Liver (tissue), 9 donors: ENCODE measurements around the gene SLC26A9. TPM values are rescaled to one million over a fixed set of nuclear protein-coding genes. Genes with fewer than 3 reads are reported as not detected.
A peak's percentile ranks its signal among the peaks of the same experiment; 100 is the strongest.

Experiments used
- DNase-seq: peaks from one replicate; pipeline ENCODE4 v3.0.0-alpha.2; 2017; ENCODE audit warnings: low spot score
- H3K27ac ChIP-seq, 2 donors: one replicate each; pipeline ENCODE4 v1.7.0; 2013; ENCODE audit warnings: inconsistent platforms in 2 of 2, low read length in 2 of 2, control low read depth in 1 of 2, low read depth in 1 of 2, mild to moderate bottlenecking in 1 of 2
- H3K27me3 ChIP-seq, 4 donors: one replicate each; pipeline versions ENCODE4 v1.6.1 to v1.7.0; 2013; ENCODE audit warnings: low read length in 3 of 4, inconsistent platforms in 1 of 4, mild to moderate bottlenecking in 1 of 4, moderate library complexity in 1 of 4; ENCODE audit not compliant: control insufficient read depth in 4 of 4, insufficient read depth in 4 of 4
- H3K36me3 ChIP-seq, 4 donors: one replicate each; pipeline versions ENCODE4 v1.6.1 to v1.7.0; 2013; ENCODE audit warnings: low read length in 3 of 4, mild to moderate bottlenecking in 3 of 4, low read depth in 1 of 4, moderate library complexity in 1 of 4; ENCODE audit not compliant: control insufficient read depth in 4 of 4, insufficient read depth in 3 of 4
- H3K4me1 ChIP-seq, 4 donors: one replicate each; pipeline versions ENCODE4 v1.6.1 to v1.7.0; 2013; ENCODE audit warnings: low read length in 3 of 4, mild to moderate bottlenecking in 3 of 4, moderate library complexity in 1 of 4; ENCODE audit not compliant: control insufficient read depth in 4 of 4, insufficient read depth in 4 of 4
- H3K4me3 ChIP-seq, 3 donors: one replicate each; pipeline versions ENCODE4 v1.6.1 to v1.7.0; 2013; ENCODE audit warnings: low read length in 3 of 3, control low read depth in 1 of 3, low read depth in 1 of 3, mild to moderate bottlenecking in 1 of 3
- H3K9ac ChIP-seq, 2 donors: one replicate each; pipeline ENCODE4 v1.7.0; 2013; ENCODE audit warnings: low read length in 2 of 2, mild to moderate bottlenecking in 2 of 2, moderate library complexity in 2 of 2, control low read depth in 1 of 2, low read depth in 1 of 2
- H3K9me3 ChIP-seq, 4 donors: one replicate each; pipeline versions ENCODE4 v1.6.1 to v1.7.0; 2013; ENCODE audit warnings: low read length in 3 of 4; ENCODE audit not compliant: control insufficient read depth in 4 of 4
- EGR1 ChIP-seq, 2 donors: IDR thresholded peaks; 2 replicates each; pipeline ENCODE4 v1.6.1; 2016 to 2018; ENCODE audit warnings: antibody characterized with exemption in 2 of 2, low read depth in 2 of 2
- FOXA1 ChIP-seq: IDR thresholded peaks from 2 replicates; pipeline ENCODE4 v1.6.1; 2016; ENCODE audit warnings: antibody characterized with exemption
- FOXA2 ChIP-seq: IDR thresholded peaks from 2 replicates; pipeline ENCODE4 v1.6.1; 2016; ENCODE audit warnings: antibody characterized with exemption
- GABPA ChIP-seq, 2 donors: IDR thresholded peaks in 1 of 2; conservative IDR thresholded peaks in 1 of 2; 2 replicates each; pipeline ENCODE4 v1.6.1; 2016; ENCODE audit warnings: antibody characterized with exemption in 2 of 2, mild to moderate bottlenecking in 1 of 2, moderate library complexity in 1 of 2
- HNF4A ChIP-seq, 2 donors: conservative IDR thresholded peaks; 2 replicates each; pipeline ENCODE4 v1.6.1; 2016; ENCODE audit warnings: antibody characterized with exemption in 2 of 2, mild to moderate bottlenecking in 2 of 2
- HNF4G ChIP-seq: IDR thresholded peaks from 2 replicates; pipeline ENCODE4 v1.6.1; 2016; ENCODE audit warnings: antibody characterized with exemption
- NR2F2 ChIP-seq: IDR thresholded peaks from 2 replicates; pipeline ENCODE4 v1.6.1; 2016; ENCODE audit warnings: antibody characterized with exemption
- RAD21 ChIP-seq, 2 donors: IDR thresholded peaks; 2 replicates each; pipeline ENCODE4 v1.6.1; 2016; ENCODE audit warnings: antibody characterized with exemption in 2 of 2, mild to moderate bottlenecking in 2 of 2
- RXRA ChIP-seq, 2 donors: IDR thresholded peaks; 2 replicates each; pipeline ENCODE4 v1.6.1; 2017 to 2018; ENCODE audit warnings: antibody characterized with exemption in 2 of 2, mild to moderate bottlenecking in 1 of 2
- SP1 ChIP-seq: IDR thresholded peaks from 2 replicates; pipeline ENCODE4 v1.6.1; 2018; ENCODE audit warnings: antibody characterized with exemption, mild to moderate bottlenecking
- YY1 ChIP-seq: IDR thresholded peaks from 2 replicates; pipeline ENCODE4 v1.6.1; 2016; ENCODE audit warnings: antibody characterized with exemption, mild to moderate bottlenecking
- WGBS: extraction: QIAGEN DNeasy Blood & Tissue Kit; methylation state at CpG from one replicate; pipeline ENCODE4 v1.1.7; 2013; 5-methylcytosine and 5-hydroxymethylcytosine counted together
- polyA plus RNA-seq, 2 donors: library from polyadenylated mRNA; stranded (reverse) in 1 of 2; unstranded in 1 of 2; fragments of 200-250 nt in 1 of 2; fragments of >200 nt in 1 of 2; fragmentation: Nextera tagmentation in 1 of 2; extraction: Ambion mirVana in 1 of 2; gene quantifications; one replicate each; pipeline versions ENCODE4 v1.2.1 to v1.2.3, GENCODE V29; 2013 to 2015
- total RNA-seq, 2 donors: library from RNA; depleted of rRNA; stranded (reverse); fragments of >200 nt; gene quantifications; one replicate each; pipeline ENCODE4 v1.2.3, GENCODE V29; 2014
- TF ChIP-seq, protein P1 (sequence below): IDR thresholded peaks from 2 replicates; pipeline ENCODE4 v1.6.1; 2016; ENCODE audit warnings: antibody characterized with exemption
- TF ChIP-seq, protein P2 (sequence below): fragments of 150-350 bp; IDR thresholded peaks from 2 replicates; pipeline ENCODE4 v1.5.1; 2017; ENCODE audit warnings: improper control_type of control experiment, low read depth, low read length; ENCODE audit not compliant: missing input control
- TF ChIP-seq, protein P3 (sequence below): IDR thresholded peaks from 2 replicates; pipeline ENCODE4 v1.6.1; 2016; ENCODE audit warnings: antibody characterized with exemption
- donor health status: healthy.
- donor health status: healthy.
- donor health status: healthy.
- donor health status: healthy.
- donor health status: healthy.

Gene SLC26A9
- total and polyA plus RNA-seq, 4 donors: not detected

DNA sequence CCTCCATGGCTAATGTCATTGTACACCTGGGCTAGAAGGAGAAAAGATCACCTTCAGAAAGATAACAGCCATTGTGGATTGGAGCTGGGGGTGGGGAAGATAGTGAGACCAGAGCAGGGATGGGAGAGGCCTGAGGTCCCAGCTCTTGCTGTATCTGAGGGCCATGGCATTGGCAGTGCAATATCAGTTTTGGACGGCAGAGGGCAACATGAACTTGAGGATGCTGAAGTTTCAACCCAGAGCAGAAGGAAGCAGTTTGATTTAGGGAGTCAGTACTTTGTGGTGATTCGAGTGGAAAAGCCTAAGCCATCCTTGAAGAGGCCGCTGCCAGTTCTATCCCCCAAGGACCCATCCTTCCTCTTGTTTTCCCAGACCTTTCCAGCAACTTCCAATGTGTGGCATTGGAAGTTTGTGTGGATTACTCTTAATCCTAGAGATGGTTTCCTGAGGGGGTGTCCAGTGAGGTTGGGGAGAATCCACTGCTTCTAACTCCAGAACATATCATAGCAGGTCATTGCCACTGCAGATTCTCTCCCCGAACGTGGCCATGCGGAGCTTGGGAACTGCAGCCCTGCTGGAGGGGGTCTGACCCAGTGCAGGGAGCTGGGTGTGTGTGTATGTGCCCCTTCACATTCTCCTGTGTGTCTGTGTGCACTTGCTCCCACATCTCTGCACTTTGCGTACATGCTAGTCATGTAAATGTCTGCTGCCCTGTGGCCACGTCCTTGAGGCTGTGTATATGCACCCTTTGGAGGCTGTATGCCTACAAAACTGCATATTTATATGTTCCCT is 24.1 kb downstream of the SLC26A9 start:
- DNase-seq: peak; percentile 79
- Histone ChIP-seq H3K4me3 (no peak overlapping the region), H3K27ac (no peak overlapping the region), H3K9me3 (no peaks in the 10 kb centered on the region), H3K27me3 (no peaks in the 10 kb centered on the region), H3K36me3 (no peaks in the 10 kb centered on the region), H3K9ac (no peak overlapping the region), H3K4me1 (no peaks in the 10 kb centered on the region)
- TF ChIP-seq RAD21 (IDR thresholded peaks at IDR 0.05) (peak; percentile 94 to 95), EGR1 (IDR thresholded peaks at IDR 0.05; ENCODE audit: low read depth in 2 of 2) (no peak), YY1 (no peak), FOXA2 (no peak), HNF4A (conservative IDR thresholded peaks at IDR 0.05) (no peak), GABPA (IDR thresholded peaks at IDR 0.05 in 1 of 2, conservative IDR thresholded peaks at IDR 0.05 in 1 of 2) (no peak), FOXA1 (no peak)
- TF ChIP-seq, protein P1, sequence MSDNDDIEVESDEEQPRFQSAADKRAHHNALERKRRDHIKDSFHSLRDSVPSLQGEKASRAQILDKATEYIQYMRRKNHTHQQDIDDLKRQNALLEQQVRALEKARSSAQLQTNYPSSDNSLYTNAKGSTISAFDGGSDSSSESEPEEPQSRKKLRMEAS: no peak
- TF ChIP-seq, protein P2, sequence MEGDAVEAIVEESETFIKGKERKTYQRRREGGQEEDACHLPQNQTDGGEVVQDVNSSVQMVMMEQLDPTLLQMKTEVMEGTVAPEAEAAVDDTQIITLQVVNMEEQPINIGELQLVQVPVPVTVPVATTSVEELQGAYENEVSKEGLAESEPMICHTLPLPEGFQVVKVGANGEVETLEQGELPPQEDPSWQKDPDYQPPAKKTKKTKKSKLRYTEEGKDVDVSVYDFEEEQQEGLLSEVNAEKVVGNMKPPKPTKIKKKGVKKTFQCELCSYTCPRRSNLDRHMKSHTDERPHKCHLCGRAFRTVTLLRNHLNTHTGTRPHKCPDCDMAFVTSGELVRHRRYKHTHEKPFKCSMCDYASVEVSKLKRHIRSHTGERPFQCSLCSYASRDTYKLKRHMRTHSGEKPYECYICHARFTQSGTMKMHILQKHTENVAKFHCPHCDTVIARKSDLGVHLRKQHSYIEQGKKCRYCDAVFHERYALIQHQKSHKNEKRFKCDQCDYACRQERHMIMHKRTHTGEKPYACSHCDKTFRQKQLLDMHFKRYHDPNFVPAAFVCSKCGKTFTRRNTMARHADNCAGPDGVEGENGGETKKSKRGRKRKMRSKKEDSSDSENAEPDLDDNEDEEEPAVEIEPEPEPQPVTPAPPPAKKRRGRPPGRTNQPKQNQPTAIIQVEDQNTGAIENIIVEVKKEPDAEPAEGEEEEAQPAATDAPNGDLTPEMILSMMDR: peak; percentile 97
- TF ChIP-seq, protein P3, sequence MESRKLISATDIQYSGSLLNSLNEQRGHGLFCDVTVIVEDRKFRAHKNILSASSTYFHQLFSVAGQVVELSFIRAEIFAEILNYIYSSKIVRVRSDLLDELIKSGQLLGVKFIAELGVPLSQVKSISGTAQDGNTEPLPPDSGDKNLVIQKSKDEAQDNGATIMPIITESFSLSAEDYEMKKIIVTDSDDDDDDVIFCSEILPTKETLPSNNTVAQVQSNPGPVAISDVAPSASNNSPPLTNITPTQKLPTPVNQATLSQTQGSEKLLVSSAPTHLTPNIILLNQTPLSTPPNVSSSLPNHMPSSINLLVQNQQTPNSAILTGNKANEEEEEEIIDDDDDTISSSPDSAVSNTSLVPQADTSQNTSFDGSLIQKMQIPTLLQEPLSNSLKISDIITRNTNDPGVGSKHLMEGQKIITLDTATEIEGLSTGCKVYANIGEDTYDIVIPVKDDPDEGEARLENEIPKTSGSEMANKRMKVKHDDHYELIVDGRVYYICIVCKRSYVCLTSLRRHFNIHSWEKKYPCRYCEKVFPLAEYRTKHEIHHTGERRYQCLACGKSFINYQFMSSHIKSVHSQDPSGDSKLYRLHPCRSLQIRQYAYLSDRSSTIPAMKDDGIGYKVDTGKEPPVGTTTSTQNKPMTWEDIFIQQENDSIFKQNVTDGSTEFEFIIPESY: no peak
- 47% methylated on average over 8 of the region's 8 CpGs for WGBS

DNA sequence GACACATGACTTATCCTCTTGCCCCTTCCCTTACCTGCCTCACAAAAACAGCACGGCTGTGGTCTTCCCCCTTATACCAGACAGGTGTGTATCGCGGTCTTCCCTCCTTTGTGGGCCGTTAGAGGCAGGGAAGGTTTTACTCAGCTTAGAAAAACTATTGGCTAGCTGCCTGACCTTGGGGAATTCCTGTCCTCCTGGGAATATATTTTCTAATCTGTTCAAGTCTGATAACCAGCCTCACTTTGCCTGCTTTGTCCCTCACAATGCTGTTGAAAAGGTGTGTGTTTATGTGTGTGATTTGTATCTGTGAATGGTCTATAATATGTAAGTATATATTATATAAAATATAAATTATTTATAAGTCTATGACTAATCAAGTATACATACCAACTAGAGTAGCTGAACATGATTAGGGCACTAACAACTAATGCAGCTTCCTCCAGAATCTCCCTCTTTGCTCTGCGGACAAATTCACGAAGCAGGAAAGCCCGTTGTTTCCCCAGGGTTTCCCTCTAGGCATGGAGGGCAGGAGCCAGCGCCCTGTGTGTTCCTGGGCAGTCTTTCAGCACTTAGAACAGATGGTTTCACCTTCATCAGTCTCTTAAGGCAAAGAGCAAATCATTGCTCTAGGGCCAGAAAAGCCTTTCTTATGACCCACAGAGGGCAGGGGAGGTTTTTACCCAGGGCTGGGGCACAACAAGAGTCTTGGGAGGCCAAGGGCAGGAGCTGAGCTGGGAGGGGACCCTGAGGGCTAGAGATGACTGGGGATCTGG is 25.6 kb downstream of the SLC26A9 start:
- no peak overlapping the region for H3K9ac ChIP-seq
- TF ChIP-seq FOXA2 (no peak), RAD21 (IDR thresholded peaks at IDR 0.05) (no peak), SP1 (no peak), EGR1 (IDR thresholded peaks at IDR 0.05; ENCODE audit: low read depth in 2 of 2) (no peak), RXRA (IDR thresholded peaks at IDR 0.05) (no peak), GABPA (IDR thresholded peaks at IDR 0.05 in 1 of 2, conservative IDR thresholded peaks at IDR 0.05 in 1 of 2) (no peak), HNF4G (no peak), NR2F2 (no peak)
- TF ChIP-seq, protein P1: no peak
- TF ChIP-seq, protein P2: no peak
- no peak overlapping the region for H3K27ac ChIP-seq
- no peak overlapping the region for H3K4me3 ChIP-seq
- no peaks in the 10 kb centered on the region for H3K4me1 ChIP-seq
- no peaks in the 10 kb centered on the region for H3K9me3 ChIP-seq
- DNase-seq: peak; percentile 20
- no peaks in the 10 kb centered on the region for H3K27me3 ChIP-seq
- H3K36me3 ChIP-seq: no peaks in the 10 kb centered on the region
- 73% methylated on average over 8 of the region's 8 CpGs for WGBS
